Activated CD4-positive, alpha-beta T cell treated with anti-CD3 and anti-CD28 coated beads for 4 hours (primary cell): ENCODE results near the gene ALKBH4.
"Not testable (repeated sequence)": the region's sequence is repeated elsewhere in the genome, so short reads cannot be mapped to it uniquely, and the experiment has no call there.

Source experiments
- DNase-seq, 2 donors: peaks; one replicate each; pipeline ENCODE4 v3.0.0-alpha.2; 2020

The ALKBH4 gene

DNA sequence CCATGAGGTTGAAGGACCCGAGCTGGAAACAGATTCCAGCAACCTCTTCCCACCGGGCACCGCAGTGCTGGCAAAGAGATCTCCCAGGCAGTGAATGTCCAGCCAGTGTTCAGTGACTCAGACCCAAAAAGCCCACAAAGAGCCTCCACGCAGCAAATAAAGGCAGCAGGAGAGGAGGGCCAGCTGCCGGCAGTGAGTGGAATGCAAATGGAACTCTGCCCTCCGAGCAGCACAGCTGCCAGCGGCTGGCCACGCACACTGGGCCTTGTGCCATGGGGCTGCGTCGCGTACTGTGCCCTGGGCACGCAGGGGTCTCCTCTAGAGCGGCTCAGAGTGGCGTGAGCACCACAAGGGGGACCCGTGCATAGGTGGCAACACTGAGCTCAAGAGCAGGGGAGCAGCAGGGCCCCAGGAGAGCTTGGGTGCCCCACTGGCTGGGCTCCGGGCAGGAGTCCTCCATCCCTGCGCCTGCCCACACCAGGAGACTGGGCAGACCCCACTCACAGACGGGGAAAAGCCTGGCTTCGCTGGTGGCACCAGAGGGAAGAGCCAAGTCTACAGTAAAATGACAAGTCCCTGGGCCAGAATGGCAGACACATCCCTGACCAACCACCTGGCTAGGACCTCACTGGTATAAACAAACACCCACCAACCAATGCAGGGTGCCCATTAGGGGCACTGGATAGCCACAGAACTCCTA, 10.2 kb upstream of the ALKBH4 start:
- not testable (repeated sequence) for DNase-seq

DNA sequence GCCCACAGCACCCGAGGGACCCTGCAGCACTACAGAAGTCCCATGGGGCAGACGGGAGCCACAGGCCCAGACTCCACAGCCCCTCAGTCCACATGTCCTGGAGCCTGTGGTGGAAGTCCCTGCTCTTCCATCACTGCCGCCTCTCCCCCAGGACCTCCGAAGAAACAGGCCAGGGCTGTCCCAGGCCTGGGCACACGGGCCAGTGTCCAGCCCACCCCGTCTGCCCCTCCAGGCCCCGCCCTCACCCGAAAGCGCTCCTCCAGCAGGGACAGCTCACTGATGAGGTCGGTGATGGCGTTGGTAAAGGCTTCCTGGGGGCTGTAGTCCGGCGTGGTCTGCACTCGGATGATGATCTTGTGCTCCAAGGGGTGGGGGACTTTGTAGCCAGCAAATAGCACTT, 9.5 kb upstream of the ALKBH4 start:
- DNase-seq = not testable (repeated sequence)

DNA sequence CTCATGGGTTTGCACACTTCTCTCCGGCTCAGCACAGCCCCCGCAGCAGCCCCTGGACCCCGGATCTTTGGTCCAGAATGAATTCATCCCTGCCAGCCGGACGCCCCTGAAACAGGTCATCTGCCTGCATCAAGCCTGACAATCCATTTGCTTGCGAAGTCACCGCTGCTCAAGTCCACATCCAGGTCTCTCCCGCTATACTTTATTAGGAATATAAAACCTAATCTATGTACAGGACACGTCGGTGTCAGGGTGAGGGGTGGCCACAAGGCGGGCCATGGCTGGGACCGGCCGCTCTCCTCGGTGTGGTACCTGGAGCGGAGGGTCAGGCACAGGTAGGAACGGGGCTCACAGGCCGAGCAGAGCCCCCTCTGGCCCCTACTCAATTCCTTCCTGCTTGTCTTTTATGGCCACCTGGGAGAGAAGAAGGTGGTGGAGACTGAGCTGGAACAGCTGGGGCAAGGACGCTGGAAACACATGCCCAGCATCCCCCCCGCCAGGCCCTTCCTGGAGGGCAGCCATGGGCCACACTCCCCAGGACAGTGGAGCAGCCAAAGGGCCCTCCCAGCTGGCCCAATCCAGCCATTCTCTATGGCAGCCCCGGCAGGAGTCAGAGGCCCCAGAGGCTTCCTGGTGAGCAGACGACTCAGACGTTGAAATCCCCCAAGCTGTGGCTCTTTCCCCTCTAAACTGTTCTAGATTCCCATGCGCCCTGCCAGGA, 8.8 kb upstream of the ALKBH4 start:
- DNase-seq = no peak

DNA sequence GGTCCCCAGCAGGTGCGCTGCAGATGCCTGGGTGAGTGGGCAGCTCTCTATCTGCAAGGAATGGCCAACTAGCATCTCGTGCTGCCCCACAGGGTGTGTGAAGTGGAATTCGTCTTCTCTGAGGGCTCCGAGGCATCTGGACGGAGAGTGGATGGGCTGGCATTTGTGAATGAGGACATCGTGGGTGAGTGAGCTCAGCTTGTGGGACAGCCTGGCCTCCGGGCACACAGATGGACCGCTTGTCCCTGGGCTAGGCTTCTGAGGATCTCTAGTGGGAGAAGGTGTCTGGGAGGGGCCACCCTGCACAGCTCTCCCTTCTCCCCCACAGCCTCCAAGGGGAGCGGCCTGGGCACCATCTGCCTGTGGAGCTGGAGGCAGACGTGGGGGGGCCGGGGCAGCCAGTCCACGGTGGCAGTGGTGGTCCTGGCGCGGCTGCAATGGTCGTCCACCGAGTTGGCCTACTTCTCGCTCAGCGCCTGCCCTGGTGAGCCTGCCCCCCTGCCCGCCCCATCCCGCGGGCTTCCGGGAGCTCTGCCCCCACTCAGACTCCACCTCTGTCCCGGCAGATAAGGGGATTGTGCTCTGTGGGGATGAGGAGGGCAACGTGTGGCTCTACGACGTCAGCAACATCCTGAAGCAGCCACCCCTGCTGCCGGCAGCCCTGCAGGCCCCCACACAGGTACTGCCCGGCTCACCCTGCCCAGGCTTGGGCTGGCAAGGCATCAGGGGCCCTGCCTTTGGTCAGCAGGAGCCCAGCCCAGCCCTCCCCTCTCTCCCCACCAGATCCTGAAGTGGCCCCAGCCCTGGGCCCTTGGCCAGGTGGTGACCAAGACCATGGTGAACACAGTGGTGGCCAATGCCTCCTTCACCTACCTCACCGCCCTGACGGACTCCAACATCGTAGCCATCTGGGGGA, 7.7 kb upstream of the ALKBH4 start:
- no peak for DNase-seq

DNA sequence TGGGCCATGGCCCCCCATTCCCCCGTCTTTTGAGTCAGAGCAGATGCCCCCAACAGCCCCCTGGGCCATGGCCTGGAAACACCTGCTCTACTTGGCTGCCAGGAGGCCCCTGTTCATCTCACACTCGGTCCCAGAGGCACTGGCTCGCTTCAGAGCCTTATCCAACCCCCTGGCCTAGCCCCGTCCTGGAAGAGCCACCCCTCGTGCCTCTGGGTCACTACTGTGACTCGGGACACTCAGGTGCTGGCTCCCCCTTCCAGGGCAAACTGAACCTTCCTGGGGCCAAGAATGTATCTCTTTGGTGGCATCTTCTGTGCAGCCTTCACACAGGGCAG, 7.1 kb upstream of the ALKBH4 start:
- no peak for DNase-seq

DNA sequence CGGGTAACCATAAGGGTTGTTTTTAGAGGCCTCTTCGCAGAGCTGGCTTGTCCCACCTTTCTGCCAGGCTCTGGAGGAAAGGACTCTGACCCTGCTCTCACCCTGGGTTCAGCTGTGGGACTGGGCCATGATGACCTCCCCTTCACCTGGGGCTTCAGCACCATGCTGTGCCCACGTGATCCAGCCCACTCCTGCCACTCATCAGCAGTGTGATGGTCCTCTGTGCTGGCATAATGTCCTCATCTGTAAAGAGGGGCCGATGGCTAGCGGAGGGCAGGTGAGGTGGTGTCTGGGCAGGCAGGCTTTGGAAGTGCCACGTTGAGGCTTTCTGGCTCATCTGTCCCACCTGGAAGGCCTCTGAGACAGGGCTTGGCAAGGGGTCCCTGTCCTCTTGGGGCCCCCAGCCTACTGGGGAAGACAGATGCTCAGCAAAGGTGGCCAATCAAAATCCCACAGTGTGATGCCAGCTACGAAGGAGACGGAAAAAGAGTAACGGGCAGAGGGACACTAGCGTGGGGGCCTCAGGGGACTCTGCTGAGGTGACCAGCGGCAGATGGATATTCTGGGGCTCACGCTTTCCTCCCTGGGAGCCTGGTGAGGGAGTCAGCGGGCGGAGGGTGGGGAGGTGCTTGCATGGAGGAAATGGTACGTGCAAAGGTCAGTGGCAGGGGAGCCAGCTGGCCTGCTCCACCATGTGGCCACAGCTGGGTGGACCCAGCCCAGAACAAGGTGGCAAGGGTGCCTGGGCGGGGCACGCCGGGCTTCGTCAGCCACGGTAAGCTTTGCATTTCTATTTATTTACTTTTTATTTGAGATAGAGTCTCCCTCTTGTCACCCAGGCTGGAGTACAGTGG, 5.5 kb upstream of the ALKBH4 start:
- DNase-seq = no peak

DNA sequence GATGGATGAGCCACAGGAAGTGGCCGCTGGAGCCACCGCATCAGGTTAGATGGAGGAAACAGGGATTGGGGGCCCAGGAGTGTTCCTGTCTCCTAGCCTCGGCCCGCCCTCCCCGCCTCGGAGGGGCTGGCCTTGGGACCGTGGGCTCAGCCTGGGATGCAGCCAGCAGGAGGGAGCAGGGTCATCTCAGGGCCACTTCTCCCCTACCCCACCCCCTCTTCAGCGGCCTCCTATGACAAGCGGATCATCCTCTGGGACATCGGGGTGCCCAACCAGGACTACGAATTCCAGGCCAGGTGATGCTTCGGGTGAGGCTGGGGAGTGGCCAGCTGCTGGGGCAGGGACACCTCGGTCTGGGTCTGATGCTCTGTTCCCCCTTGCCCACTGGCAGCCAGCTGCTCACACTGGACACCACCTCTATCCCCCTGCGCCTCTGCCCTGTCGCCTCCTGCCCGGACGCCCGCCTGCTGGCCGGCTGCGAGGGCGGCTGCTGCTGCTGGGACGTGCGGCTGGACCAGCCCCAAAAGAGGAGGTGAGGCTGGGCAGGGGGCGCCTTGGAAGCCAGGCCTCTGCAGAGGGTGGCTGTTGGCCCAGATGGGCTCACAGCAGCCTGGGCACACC, 4.8 kb upstream of the ALKBH4 start:
- no peak for DNase-seq

DNA sequence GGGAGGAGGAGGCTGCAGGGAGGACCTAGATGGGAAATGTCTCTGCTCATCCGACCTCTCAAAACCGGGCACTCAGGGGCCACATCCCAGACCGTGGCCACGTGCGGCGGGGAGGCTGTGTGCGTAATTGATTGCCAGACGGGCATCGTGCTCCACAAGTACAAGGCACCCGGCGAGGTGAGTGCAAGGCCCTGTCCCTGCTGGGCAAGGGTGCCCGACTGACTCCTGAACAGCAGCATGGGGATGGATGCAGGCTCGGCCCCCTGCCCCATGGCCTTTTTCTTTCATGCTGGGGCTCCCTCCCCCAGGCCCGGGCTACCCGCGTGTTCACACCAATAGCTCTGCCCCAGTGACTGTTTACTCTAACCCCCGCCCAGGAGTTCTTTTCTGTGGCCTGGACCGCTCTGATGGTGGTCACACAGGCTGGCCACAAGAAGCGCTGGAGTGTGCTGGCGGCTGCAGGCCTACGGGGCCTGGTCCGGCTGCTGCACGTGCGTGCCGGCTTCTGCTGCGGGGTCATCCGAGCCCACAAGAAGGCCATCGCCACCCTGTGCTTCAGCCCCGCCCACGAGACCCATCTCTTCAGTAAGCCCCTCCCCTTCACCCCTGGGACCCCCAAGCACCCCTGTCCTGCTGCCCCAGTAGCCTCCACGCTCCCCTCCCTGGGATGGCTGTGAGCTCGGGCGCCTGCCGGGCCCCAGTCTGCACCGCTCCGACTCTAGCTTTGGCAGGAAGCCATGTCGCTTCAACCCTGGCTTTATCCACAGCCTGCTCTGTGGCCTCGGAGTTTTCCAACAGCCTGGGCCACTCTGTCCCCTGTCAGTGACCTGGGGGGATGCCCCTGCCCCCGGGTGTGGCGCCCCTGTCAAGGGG, 4.1 kb upstream of the ALKBH4 start:
- DNase-seq = no peak

DNA sequence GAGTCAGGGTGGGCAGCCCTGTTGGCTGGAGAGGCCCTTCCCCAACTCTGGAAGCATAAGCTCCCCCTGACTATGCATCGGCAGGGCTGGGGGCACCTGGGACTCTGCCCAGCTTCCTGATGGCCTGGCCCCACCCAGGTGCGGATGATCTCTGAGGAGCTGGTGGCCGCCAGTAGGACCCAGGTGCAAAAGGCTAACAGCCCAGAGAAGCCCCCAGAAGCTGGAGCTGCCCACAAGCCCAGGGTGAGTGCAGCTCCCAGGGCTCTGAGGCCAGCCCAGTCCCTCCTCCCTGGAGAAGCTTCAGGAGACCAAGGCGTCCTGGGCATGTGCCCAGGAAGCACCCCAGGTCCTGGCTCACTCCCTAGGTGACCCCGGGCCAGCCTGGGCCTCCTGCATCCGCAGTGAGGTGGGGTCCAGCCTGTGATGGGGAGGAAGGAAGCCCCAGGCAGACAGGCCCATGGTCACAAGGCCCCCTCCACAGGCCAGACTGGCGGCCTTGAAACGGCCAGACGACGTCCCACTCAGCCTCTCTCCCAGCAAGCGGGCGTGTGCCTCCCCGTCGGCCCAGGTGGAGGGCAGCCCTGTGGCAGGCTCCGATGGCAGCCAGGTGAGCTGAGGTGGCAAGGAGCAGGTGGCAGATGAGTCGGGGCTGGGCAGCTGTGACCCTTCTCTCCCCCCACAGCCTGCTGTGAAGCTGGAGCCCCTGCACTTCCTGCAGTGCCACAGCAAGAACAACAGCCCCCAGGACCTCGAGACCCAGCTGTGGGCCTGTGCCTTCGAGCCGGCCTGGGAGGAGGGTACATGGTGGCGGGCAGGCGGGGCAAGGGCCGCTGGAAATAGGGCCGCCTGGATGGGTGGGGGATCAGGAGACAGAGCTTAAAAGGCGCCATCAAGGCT, 3.2 kb upstream of the ALKBH4 start:
- no peak for DNase-seq

DNA sequence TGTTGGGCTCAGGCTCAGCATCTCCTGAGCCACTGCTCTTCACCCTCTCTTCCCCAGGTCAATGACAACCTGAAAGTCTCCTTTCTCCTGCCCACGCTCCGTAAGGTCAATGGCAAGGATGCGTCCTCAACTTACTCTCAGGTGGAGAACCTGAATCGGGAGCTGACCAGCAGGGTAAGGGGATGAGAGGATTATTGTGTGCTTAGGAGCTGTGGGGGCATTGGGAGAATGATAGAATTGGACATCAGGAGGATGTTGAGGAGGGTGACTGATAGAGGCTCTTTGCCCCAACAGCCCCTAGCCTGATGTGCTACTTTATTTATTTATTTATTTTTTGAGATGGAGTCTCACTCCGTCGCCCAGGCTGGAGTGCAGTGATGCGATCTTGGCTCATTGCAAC, 1.4 kb upstream of the ALKBH4 start:
- no peak for DNase-seq

DNA sequence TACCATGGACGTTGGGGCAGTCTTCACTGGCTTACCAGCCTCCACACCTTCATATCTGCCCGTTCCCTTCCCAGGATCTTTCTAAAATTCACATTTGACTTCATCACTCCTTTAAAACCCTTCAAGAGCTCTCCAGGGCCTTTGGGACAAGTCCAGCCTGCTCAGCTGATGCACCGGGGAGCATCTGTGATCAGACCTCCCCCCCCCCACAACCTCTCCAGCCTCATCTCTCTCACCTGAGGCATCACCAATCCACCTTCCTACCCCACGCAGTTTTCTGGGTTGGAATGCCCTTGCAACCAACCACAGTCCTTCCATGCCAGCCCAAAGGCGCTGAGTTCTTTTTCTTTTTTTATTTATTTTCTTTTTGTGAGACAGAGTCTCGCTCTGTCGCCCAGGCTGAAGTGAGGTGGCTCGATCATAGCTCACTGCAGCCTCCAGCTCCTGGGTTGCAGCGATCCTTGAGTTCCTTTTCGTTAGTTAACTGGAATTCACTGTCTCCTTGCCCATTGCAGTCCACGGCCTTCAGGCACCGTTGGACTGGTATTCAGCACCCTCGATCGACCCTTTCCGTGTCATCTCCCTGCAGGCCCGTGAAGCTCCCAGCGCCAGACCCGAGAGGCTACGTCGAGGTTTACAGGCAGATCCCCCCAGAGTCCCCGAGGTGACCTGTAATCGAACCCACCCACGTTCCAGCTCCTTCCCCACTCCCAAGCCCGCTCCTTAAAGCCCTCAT, 654 bp downstream of the ALKBH4 start:
- DNase-seq = no peak

DNA sequence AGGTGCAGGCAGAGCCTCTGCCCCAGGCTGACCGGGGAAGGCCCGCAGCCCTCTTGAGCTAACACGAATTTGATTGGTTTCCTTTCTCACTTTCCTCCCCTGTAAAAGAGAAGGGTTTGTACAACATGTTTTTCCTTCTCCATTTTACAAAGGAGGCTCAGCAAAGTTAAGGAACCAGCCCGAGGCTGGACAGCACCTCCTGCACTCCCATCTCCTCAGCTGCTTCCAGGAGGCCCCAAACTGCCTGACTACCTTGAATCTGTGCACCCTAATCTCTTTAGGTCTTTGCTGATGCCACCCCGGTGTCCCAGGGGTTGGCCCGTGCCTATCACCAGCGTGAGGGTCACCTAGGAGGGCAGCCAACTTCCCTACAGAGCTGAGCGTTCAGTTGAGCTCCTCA, 4.2 kb downstream of the ALKBH4 start:
- DNase-seq = no peak

DNA sequence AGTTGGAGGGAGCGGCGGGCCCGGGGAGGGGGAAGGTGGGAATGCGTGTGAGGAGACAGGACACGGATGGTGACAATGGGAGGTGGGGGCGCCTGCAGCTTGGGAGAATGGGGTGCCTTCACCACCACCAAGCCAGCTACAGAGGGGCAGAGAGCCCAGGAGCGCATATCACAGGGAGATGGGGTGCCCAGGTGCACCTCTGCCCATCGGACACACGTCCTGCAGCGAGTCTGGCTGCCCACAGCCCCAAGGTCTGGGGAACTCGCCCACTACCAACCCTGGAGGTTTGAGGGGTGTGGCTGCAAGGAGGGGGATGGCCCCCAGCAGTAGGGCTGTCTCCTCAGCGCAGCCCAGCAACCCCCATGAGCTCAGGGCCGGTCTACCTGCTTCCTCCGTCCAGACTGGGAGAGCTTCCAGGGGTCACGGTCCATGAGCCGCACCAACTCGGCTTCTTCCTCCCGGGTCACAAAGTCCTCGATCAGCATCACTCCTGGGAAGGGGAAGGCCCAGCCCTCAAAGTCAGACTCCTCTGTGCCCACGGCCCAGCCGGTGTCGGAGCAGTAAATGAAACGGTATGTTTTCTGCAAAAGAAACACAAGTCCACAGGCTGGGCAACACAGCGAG, 5.3 kb downstream of the ALKBH4 start:
- no peak for DNase-seq

DNA sequence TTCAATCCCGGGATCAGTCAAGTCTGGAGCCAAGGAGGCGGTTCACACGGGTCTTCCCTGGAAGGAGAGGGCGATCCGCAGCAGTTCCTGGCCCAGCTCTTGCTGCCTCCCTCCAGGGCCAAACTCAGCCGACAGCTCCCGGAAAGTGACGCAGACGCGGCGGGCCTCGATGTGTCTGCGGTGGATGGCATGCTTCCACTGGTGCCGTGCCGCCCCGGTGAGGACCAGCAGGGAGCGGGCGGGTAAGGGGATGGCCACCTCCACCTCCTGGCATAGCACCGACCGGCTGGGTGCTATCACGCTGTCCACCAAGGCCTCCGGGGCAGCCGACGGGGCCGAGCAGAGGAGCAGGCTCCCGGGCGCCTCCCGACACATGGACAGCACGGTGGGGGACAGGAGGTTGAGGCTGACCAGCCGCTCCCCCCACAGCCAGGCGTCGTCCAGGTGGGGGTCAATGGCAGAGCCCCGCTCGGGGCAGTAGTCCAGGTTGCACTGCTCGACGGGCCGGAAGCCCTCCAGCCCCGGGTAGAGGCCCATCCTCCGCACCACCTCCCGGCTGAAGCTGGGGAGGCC, 7.2 kb downstream of the ALKBH4 start:
- no peak for DNase-seq

DNA sequence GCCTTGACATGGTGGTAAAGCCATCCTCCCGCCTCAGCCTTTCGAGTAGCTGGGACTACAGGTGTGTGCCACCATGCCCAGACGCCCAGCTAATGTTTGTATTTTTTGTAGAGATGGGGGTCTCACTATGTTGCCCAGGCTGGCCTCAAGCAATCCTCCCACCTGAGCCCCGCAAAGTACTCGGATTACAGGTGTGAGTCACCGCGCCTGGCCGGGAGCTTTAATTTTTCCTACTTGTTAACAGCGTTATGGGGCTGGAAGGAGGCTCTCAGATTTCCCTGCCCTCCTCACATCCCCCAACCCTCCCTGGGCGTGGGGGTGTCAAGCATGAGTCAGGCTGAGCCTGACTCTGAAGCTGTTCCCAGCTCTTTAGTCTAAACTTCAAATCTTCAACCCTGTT, 8.3 kb downstream of the ALKBH4 start:
- no peak for DNase-seq

DNA sequence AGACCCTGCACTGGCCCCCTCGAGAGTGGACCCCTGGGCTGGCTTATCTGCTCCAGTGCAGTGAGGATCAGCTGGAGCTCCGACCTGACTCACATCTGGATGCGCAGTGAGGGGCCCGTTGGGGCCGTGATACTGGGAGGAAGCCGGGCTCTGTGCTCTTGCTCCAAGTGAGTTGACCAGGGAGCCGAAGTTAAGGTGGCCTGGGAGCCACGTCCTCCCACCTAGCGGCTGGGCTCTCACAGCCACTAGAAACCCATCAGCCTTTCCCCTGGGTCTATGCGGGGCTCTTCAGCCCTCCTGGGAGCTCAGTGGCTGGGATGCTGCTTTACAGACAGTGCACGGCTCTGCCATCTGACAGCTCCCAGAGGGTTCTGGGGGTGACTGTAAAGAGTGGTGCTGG, 9.1 kb downstream of the ALKBH4 start:
- no peak for DNase-seq

DNA sequence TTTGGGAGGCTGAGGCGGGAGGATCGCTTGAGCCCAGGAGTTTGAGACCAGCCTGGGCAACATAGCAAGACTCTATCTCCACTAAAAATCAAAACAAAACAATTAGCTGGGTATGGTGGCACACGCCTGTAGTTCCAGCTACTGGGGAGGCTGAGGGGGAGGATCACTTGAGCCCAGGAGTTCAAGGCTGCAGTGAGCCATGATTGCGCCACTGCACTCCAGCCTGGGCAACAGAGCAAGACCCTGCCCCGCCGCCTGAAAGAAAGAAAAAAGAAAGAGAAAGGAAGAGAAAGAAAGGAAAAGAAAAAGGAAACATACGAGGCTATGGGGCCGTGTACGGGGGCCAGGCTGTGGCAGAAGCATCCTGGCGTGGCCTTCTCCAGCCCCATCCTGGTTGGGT, 9.7 kb downstream of the ALKBH4 start:
- DNase-seq = not testable (repeated sequence)

DNA sequence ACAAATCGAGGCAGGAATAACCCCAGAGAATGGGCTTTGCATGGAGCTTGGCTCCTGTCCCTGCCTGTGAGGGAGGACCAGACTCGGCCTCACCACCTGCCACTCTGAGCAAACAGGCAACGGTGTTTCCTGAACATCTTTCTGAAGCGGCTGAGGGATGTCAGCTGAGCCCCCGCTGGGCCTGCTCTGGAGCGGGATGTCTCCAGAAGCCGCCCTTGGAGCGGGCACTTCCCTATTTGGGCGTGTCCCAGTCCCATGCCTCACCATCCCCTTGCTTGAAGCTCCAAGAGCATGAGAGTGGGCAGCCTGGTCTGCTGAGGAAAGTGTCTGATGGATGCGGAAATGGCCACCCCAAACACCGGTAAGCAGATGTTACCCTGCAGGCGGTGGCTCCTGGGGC, 10.2 kb downstream of the ALKBH4 start:
- no peak for DNase-seq

DNA sequence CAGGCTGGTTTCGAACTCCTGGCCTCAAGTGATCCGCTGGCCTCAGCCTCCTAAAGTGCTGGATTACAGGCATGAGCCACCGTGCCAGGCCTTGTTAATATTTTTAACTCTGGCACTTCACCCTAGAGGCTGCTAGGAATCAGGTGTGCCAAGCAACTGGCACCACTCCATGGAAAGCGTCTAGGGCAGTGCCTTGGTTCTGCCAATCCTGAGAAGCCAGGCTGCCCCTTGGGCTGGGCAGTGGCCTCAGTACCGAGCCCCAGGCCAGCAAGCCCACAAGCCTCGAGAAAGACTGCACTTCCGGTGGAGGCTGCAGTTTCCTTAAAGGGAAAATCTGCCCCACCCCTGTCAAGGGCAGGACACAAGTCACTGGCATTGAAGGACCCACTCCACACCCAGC, 11.3 kb downstream of the ALKBH4 start:
- DNase-seq = no peak
